ENCODE data around the gene HOXB3. TPM values are rescaled to one million over a fixed set of nuclear protein-coding genes. Genes with fewer than 3 reads are reported as not detected.

The HOXB3 gene
- total RNA-seq, 1 experiment from 2014 or later = not detected

DNA sequence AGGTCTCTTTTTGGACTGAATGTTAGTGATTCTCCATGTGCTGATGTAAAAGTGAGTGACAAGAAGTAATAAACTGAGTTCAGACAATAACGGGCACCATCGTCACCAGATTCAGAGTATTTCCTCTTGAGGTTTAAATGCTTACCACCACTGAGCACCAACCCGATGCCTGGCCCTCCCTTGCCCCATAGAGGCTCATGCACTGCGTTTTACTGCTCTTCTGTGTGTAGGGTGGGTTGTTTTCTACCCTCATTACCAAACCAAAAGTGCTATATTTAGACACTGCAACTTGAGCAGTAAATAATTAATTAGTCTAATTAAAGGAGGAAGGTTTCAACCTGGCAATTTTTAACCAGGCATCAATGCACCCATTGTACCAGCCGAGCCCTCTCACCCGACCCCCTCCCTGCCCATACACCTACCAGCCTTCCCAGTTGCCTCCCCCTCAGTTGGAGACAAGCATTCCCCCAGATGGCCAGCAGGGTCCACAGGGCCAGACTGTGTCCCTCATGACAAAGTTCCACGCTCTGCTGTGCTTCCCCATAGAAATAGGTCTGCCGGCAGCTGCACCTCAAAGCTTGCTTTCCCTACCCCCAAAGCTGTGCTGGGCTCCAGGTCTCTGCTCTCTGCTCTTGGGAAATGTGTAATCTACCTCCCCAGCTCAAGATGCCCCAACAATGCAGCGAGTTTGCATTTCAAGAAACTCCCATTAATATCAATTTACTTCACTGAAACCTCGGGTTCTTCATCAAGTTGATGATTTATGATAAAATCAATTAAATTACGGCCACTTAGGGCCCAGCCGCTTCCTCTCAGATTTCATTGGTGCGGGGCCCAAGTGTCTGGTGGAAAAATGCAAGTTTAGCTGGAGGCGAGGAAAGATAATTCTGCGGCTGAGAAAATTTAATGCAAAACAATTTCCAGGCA lies 27.9 kb downstream of the HOXB3 start:
- Histone ChIP-seq H3K4me1 (ENCODE audit: insufficient read depth, low read length) (no peaks in the 10 kb centered on the region), H3K56ac (ENCODE audit: insufficient read length, low read depth, low read length) (no peak overlapping the region), H3K9ac (ENCODE audit: extremely low read depth, insufficient read length, low read length) (no peak overlapping the region), H3K4ac (ENCODE audit: low read depth, low read length) (no peak overlapping the region), H2BK5ac (ENCODE audit: insufficient read length, low read length) (no peak overlapping the region), H2AK5ac (ENCODE audit: insufficient read length, low read length) (no peak overlapping the region), H3K9me3 (ENCODE audit: control insufficient read depth, low read depth, low read length) (no peaks in the 10 kb centered on the region), H2AFZ (ENCODE audit: low read length) (no peak overlapping the region), H3K4me2 (ENCODE audit: insufficient read depth, insufficient read length, low read length) (no peak overlapping the region), H3K79me2 (ENCODE audit: insufficient read depth, low read length) (no peaks in the 10 kb centered on the region), H2BK20ac (ENCODE audit: low read depth, low read length, poor library complexity, severe bottlenecking) (no peak overlapping the region), H3K27ac (ENCODE audit: insufficient read length, low read depth, low read length) (no peak overlapping the region), H2BK120ac (ENCODE audit: low read depth, low read length, poor library complexity, severe bottlenecking) (no peak overlapping the region), H2BK12ac (ENCODE audit: insufficient read length, low read depth, low read length) (no peak overlapping the region), H4K8ac (replicated peaks; ENCODE audit: insufficient read length, low read depth, low read length) (no peak overlapping the region), H2BK15ac (ENCODE audit: low read depth, low read length) (no peak overlapping the region), H4K91ac (ENCODE audit: insufficient read length, low read depth, low read length) (no peak overlapping the region), H3T11ph (ENCODE audit: low read length) (no peak overlapping the region), H3K27me3 (ENCODE audit: insufficient read depth, low read length) (peaks cover 99% of the 10 kb centered on the region), H3K14ac (ENCODE audit: insufficient read depth, low read length) (no peak overlapping the region), H4K20me1 (ENCODE audit: control insufficient read depth, insufficient read depth, insufficient read length) (no peaks in the 10 kb centered on the region), H3K18ac (ENCODE audit: insufficient read length, low read depth, low read length) (no peak overlapping the region), H4K5ac (ENCODE audit: insufficient read length, low read depth, low read length) (no peak overlapping the region), H3K23ac (ENCODE audit: insufficient read length, low read depth, low read length) (no peak overlapping the region), H3K79me1 (ENCODE audit: insufficient read depth, low read depth, low read length, poor library complexity, severe bottlenecking) (no peaks in the 10 kb centered on the region), H3K23me2 (ENCODE audit: insufficient read length, low read depth, low read length, poor library complexity, severe bottlenecking) (no peaks in the 10 kb centered on the region)
- Mint-ChIP-seq H3K9me3 (peaks cover 0 to 3% of the 10 kb centered on the region in 2 experiments; a peak in 2 of 5 replicates), H3K27ac (no peak overlapping the region), H3K27me3 (ENCODE audit: low read depth) (peaks cover 69% of the 10 kb centered on the region), H3K4me3 (no peak overlapping the region), H3K4me1 (peaks cover 0 to 10% of the 10 kb centered on the region in 2 experiments; a peak in 3 of 4 replicates), H3K36me3 (ENCODE audit: insufficient read depth in 1 of 3, low read depth in 3 of 3) (peaks cover 0 to 2% (median 0%) of the 10 kb centered on the region in 3 experiments; a peak in 2 of 7 replicates)
- no CpG with 5 or more reads among the region's 15 CpGs for WGBS (ENCODE audit: extremely low coverage, insufficient read length, low lambda C conversion rate)
- TF ChIP-seq, protein P1, sequence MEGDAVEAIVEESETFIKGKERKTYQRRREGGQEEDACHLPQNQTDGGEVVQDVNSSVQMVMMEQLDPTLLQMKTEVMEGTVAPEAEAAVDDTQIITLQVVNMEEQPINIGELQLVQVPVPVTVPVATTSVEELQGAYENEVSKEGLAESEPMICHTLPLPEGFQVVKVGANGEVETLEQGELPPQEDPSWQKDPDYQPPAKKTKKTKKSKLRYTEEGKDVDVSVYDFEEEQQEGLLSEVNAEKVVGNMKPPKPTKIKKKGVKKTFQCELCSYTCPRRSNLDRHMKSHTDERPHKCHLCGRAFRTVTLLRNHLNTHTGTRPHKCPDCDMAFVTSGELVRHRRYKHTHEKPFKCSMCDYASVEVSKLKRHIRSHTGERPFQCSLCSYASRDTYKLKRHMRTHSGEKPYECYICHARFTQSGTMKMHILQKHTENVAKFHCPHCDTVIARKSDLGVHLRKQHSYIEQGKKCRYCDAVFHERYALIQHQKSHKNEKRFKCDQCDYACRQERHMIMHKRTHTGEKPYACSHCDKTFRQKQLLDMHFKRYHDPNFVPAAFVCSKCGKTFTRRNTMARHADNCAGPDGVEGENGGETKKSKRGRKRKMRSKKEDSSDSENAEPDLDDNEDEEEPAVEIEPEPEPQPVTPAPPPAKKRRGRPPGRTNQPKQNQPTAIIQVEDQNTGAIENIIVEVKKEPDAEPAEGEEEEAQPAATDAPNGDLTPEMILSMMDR (conservative IDR thresholded peaks at IDR 0.05) = peak; percentile 32; the same call in 2 of the 3 replicates
- no peak for DNase-seq
